IPS DF 4.7 (cell line): ENCODE measurements around the gene OR1I1.

Experiments
- DNase-seq: peaks from one replicate; pipeline ENCODE4 v3.0.0-alpha.2; 2013; ENCODE audit warnings: low spot score; ENCODE audit errors: extremely low read depth

The OR1I1 gene

DNA sequence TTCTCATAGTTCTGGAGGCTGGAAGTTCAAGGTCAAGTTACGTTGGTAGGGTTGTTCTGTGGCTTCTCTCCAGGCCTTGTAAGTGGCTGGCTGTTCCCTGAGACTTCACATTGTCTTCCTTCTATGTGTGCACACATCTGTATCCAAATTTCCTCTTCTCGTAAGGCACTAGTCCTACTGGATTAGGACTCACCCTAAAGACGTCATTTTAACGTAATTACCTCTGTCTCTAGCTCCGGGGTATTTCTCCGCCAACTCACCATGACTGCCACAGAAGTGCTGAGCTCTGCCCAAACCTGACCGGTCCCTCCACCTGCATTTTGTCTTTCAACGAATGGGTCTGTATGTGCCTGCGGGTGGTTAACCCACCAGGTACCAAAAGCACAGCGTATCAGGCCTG lies 16.4 kb downstream of the OR1I1 start:
- DNase-seq: no peak

DNA sequence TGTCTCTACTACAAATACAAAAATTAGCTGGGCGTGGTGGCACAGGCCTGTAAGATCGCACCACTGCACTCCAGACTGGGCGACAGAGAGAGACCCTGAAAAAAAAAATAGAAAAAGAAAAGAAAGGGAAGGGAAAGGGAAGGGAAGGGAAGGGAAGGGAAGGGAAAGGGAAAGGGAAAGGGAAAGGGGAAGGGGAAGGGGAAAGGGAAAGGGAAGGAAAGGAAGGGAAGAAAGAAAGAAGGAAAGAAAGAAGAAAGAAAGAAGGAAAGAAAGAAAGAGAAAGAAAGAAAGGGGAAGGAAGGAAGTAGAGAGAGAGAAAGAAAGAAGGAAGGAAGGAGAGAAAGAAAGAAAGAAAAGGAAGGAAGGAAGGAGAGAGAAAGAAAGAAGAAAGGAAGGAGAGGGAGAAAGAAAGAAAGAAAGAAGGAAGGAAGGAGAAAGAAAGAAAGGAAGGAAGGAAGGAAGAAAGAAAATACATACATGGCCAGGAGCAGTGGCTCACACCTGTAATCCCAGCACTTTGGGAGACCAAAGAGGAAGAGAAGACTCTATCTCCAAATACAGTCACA lies 17.1 kb downstream of the OR1I1 start:
- no peak for DNase-seq

DNA sequence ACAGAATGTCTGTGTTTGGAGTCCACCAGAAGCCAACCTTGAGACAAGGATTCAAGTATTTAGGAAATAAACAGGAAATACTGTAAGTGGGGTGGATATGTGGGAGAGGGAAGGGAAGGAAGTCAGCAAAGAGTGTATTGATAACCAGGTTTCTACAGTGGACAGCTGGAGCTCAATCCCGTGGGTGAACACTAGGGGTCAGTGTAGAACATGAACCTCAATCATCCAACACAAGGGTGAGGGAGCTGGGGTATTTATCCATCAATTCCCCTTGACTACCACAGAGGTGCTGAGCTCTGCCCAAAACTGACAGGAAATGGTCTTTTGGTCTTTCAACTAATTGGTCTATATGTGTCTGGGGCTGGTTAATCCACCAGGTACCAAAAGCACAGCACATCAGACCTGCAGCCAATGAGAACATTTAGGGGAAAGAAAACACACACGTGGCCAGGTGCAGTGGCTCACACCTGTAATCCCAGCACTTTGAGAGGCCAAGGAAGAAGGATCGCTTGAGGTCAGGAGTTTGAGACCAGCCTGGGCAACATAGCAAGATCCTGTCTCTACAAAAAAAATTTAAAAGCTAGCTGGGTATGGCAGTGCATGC lies 19.6 kb downstream of the OR1I1 start:
- DNase-seq: peak; percentile 62

DNA sequence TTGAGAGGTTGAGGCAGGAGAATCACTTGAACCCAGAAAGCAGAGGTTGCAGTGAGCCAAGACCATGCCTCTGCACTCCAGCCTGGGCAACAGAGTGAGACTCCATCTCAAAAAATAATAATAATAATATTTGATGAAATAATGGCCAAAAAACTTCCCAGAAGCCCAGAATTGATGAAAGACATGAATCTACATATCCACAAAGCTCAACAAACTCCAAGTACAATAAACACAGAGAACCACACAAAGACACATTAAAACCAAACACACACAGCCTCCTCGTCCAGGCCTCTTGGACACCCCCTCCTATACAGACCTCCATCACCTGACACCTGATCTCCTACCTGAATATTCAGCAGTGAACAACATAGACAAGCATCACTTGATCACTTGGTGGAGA lies 22.0 kb downstream of the OR1I1 start:
- DNase-seq: no peak

DNA sequence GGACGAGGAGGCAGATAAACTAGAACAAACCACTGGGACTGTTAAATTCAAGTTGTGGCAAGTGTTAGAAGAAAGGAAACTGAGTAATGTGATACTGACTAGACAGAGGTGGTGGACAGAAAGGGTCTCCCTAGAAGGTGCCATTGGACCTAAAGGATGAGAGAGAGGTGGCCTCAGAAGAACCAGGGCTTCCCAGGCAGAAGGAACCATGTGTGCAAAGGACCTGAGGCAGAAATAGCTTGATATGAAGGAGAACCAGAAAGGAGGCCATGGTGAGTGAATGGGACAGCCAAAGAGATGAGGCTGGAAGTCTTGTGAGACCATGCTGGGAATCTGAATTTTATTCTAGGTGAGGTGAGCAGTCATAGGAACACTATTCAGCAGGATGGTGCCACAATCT lies 22.4 kb downstream of the OR1I1 start:
- DNase-seq: no peak

DNA sequence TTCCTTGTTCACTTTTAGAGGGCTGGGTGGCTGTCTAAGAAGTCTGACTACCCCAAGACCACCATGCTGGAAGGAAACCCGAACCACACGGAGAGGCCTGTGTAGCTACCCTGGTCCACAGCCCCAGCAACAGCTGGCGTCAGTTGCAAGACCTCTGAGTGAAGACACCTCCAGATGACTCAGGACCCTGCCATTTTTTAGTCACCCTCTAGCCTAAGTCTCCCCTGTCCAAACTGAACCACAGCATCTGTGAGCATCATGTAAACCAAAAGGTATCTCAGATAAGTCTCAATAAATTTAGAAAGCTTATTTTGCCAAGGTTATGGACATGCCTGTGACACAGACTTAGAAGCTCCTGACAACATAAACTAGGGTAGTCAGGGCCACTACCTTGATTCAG lies 23.0 kb downstream of the OR1I1 start:
- no peak for DNase-seq

DNA sequence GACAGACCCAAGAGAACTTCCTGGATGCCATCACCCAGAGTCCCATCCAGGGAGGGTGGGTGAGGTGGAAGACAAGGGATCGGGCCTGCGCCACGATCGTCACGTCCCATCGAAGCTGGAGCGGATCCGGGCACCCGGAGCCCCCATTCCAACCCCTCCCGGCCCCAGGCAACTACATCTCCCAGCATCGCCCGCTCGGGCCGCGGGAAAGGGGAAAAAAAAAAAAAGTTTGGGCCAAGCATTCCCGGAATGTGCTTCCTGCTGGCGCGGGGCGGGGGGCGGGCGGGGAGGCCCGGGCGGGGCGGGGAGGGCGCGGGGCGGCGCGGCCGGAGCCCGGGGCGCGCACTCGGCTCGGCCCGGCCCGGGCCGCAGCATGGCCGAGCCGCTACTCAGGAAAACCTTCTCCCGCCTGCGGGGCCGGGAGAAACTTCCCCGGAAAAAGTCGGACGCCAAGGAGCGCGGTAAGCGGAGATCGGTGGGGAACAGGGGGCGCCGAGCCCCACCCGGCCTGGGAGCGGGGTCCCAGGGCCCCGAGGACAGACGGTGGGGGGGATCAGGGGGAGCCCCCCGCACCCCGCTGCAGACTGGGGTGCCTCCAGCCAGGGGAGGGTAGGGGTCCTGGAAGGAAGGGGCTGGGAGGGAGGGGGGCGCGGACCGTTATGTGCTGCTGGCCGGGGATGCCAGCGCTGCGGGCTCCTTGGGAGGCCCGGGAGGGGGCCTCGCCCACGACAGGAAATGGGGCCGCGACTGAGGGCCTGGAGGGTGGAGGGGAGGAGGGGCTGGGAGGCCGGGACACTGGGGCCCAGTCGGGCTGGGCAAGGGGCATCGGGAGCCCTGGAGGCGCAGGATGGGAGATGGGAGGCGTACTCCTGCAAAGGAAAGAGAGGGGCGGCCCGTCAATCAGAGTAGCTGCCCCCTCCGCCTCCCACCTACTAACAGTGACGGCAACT lies 25.3 kb downstream of the OR1I1 start, which contains the start of gene SYDE1:
SYDE1 (plus strand) TSS at position 341 of the 950 bp plus-strand sequence; CDS start at position 374, 33 bp downstream.
- no peak for DNase-seq

DNA sequence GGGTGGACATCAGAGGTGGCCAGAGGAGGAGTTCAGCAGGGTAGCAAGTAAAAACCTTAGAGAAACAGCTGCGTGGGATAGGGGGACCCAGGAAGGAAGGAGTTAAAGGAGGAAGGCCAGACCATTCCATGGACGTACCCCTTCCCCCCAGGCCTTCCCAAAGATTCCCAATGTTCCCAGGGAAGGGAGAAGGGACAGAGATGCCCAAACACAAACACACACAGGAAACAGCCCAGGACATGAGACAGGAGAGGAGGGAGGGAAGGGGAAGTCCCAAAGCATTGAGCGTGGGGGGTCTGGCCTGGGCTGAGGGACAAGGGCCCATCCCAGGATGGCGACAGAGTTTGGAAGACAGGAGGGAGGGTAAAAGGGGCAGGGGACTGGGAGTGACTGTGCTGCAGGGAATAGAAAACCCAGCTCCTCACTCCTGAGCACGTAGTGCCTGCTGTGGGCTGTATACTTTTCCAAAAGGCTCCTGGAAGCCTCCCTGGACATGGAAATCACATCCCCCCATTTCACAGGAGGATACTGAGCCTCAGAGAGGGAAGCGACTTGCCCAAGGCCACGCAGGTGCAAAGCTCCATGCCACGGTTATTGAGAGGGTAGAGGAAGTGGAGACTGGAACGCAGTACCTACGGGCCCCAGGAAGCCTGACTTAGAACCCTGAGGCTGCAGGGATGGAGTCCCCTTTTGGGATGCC lies 26.3 kb downstream of the OR1I1 start:
- DNase-seq: no peak

DNA sequence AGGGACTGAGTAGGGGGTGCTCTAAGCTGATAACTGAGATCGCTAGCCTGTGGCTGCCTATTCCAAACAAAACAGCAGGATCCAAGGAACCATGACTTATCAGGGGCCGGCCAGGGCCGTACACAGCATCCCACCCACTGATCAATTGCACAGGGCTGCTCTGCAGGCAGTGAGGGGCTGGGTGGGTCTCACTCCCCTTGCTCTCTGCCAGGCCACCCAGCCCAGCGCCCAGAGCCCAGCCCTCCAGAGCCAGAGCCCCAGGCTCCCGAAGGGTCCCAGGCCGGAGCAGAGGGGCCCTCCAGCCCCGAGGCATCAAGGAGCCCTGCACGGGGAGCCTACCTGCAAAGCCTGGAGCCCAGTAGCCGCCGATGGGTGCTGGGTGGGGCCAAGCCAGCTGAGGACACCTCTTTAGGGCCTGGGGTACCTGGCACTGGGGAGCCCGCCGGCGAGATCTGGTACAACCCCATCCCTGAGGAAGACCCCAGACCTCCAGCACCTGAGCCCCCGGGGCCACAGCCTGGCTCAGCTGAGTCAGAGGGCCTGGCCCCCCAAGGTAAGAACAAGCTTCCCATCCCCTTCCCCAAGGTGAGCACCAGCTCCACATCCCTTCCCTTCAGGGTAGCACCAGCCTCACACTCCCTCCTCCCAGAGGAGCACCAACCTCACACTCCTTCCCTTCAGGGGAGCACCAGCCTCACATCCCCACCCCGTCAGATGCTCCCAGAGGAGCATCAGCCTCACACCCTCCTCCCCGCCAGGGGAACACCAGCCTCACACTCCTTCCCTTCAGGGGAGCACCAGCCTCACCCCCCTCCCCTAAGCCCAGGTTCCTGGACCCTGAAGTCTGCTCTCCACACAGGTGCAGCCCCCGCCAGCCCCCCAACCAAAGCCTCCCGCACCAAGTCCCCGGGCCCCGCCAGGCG lies 27.1 kb downstream of the OR1I1 start:
- DNase-seq: no peak

DNA sequence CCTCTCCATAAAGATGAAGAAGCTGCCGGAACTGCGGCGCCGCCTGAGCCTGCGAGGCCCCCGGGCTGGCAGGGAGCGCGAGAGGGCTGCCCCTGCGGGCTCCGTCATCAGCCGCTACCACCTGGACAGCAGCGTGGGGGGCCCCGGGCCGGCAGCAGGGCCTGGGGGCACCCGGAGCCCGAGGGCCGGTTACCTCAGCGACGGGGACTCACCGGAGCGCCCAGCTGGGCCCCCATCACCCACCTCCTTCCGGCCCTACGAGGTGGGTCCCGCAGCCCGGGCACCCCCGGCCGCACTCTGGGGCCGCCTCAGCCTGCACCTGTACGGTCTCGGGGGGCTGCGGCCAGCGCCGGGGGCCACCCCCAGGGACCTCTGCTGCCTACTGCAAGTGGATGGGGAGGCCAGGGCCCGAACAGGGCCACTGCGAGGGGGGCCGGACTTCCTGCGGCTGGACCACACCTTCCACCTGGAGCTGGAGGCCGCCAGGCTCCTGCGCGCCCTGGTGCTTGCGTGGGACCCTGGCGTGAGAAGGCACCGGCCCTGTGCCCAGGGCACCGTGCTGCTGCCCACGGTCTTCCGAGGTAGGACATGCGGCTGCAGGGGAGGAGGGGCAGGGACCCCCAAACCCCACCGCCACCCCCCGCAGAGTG lies 27.9 kb downstream of the OR1I1 start:
- DNase-seq: no peak

DNA sequence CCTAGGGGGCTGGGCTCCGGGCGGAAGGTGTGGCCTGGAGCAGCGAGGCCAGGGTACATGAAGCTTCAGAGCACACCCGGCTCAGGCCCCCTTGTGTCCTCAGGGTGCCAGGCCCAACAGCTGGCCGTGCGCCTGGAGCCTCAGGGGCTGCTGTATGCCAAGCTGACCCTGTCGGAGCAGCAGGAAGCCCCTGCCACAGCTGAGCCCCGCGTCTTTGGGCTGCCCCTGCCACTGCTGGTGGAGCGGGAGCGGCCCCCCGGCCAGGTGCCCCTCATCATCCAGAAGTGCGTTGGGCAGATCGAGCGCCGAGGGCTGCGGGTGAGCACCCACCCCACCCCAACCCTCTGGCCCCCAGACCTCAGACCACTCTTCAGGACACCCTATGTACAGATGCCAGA lies 28.4 kb downstream of the OR1I1 start:
- no peak for DNase-seq

DNA sequence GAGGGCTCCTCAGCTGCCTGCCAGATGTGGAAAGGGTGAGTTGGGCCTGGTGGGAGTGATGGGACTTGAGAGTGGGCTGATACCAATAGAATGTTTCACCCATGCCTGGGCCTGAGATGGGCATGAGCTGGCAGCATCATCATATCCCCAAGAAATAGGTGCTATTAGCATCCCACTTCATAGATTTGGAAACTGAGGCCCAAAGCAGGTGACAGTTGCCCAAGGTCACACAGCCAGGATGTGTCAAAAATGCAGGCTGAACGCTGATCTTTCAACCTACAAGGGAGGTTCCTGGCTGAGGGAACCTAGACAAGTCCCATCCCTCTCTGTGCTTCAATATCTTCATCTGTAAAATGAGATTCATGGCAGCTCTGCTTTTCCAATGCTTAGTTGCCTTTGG lies 29.7 kb downstream of the OR1I1 start:
- no peak for DNase-seq

DNA sequence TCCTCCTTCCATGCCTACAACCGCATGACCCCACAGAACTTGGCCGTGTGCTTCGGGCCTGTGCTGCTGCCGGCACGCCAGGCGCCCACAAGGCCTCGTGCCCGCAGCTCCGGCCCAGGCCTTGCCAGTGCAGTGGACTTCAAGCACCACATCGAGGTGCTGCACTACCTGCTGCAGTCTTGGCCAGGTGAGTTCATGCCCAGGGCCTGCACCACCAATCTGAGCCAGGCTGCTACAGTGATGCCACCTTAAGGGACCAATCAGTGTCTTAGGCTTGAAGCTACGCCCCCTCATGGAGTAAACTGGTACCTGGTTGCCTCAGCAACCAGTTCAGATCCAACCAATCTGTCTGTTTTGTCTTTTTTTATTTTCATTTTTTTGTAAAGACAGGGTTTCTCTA lies 30.4 kb downstream of the OR1I1 start:
- no peak for DNase-seq

DNA sequence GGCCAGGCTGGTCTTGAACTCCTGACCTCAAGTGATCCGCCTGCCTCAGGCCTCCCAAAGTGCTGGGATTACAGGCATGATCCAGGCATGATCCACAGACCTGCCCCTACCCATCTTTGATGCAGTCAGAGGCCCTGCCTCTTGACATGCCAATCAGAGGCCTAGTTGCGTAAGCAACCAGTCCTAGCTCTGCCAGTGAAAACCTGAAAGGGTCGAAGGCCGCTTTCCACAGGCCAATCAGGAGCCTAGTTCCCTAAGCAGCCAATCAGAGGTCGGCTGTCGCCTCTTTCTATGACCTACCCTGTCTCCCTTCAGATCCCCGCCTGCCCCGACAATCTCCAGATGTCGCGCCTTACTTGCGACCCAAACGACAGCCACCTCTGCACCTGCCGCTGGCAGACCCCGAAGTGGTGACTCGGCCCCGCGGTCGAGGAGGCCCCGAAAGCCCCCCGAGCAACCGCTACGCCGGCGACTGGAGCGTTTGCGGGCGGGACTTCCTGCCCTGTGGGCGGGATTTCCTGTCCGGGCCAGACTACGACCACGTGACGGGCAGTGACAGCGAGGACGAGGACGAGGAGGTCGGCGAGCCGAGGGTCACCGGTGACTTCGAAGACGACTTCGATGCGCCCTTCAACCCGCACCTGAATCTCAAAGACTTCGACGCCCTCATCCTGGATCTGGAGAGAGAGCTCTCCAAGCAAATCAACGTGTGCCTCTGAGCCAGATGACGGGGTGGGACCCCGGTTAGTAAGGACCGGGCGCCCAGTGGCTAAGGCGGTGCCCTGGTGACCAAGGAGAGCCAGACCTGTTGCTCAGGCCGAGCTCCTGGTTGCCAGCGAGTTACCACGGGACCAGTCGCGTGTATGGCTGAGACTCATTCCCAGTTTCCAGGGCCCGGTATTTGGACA lies 31.5 kb downstream of the OR1I1 start:
- no peak for DNase-seq

DNA sequence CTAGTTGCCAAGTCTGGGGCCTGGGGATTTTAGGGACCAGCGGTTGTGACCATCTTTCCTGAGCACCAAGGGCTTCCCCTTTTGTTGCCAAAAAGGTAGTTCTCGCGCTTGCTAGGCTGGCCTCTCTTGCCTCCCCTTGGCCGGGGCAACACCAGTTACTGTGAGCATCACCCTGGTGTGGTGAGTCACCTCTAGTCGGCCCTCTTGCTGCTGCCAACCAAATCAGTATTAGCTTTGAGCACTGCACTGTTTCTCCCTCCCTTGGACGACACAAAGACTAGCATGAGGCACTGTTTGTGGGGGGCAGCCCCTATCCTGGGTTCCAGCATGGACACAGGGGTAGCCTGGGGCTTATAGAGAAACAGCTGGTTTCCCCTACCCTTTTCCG lies 32.1 kb downstream of the OR1I1 start:
- DNase-seq: no peak

DNA sequence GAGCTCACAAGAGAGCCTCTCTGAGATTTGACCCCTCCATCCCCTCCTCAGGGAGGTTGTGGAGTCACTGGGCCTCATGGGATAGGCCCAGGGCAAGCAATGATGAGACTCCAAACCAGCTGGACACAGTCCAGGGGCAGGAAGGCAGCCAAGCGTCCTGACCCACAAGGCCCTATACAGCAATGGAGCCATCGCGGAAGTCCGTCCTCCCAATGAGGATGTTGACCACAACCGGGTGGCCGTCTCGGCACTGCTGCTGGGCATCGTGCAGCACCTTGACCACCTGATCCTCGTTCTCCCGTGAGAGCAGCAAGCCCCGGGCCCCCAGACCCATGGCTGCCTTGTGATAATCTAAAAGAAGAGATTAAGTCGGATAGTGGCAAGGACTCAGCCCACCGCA lies 33.1 kb downstream of the OR1I1 start:
- no peak for DNase-seq

DNA sequence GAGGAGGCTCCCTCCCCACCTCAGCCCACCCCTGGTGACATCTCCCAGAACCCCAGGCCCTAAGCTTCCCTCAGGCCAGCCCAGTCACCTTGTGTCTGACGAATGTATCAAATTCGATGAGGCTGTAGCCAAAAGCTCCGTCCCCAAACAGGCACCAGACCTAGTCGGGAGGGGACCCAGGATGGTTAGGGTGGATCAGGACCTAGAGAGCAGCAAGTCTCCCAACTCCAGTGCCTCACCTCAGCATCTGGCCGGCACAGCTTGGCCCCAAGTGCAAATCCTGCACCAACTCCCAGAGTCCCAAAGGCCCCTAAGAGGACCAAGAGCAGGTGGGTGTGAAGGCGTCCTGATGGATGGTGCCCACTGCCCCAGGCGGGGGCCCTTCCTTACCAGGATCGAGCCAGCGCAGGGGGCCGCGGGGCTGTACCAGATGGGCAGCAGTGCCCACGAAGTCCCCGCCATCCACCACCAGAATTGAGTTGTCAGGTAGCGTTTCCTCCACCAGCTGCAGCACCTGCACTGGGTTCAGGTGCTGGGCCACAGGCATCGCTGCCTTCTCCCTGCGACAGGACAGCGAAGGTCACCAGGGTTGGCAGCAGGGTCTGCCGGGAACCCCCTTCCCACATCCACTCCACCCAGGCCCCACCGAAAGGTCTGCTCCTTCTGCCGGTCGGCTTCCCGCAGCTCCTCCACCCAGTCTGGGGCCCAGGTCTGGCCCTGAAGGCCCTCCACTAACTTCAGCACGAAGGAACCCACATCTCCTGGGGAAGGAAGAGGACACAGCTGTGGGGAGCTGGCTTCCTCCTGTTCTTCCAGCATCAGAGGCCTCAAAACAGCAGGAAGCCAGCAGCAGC lies 34.0 kb downstream of the OR1I1 start:
- DNase-seq: no peak

DNA sequence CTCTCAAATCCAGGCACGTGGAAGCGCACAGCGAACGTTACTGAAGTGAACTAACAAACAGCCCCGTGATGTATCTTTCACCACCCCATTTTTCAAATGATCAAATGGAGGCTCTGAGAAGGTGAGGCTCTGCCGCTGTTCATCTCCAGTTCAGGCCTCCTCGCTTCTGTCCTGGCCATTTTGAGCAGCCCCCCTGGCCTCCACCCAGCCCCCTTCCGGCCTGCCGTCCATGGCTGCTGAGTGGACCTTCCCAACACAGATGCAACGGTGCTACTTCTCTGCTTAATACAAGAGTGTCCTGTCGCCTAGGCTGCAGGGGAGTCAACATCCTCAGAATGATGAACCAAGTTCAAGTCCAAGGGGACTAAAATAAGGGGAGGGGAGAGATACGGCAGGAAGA lies 34.8 kb downstream of the OR1I1 start:
- no peak for DNase-seq
